SJSA1 (cell line): ENCODE data around the gene SPINK2. TPM values are rescaled to one million over a fixed set of nuclear protein-coding genes. Genes with fewer than 3 reads are reported as not detected.

Source experiments
- DNase-seq, 2 experiments: peaks; one replicate each; pipeline ENCODE4 v3.0.0-alpha.2; 2015 to 2020; ENCODE audit warnings: low spot score in 2 of 2, low read depth in 1 of 2
- H3K27ac ChIP-seq: fragments of 250-450 bp; sonication (Bioruptor Pico); 2 replicates; pipeline ENCODE4 v1.5.1; 2020; ENCODE audit warnings: mild to moderate bottlenecking, moderate library complexity
- H3K27me3 ChIP-seq: fragments of 250-450 bp; sonication (Bioruptor Pico); replicated peaks from 2 replicates; pipeline ENCODE4 v1.5.1; 2020; ENCODE audit warnings: mild to moderate bottlenecking, moderate library complexity
- H3K36me3 ChIP-seq: fragments of 250-450 bp; sonication (Bioruptor Pico); 2 replicates; pipeline ENCODE4 v1.5.1; 2020; ENCODE audit warnings: mild to moderate bottlenecking
- H3K4me1 ChIP-seq: fragments of 250-450 bp; sonication (Bioruptor Pico); replicated peaks from 2 replicates; pipeline ENCODE4 v1.6.1; 2021; ENCODE audit warnings: mild to moderate bottlenecking
- H3K4me3 ChIP-seq: fragments of 250-450 bp; sonication (Bioruptor Pico); 2 replicates; pipeline ENCODE4 v1.5.1; 2020; ENCODE audit warnings: mild to moderate bottlenecking
- H3K9me3 ChIP-seq: fragments of 250-450 bp; sonication (Bioruptor Pico); replicated peaks from 2 replicates; pipeline ENCODE4 v1.5.1; 2020; ENCODE audit warnings: mild to moderate bottlenecking
- total RNA-seq: library from RNA; depleted of rRNA; stranded (reverse); fragments of >200 nt; shearing (Covaris generic); gene quantifications from 2 replicates; pipeline ENCODE4 v1.2.3, GENCODE V29; 2014; rRNA removed

The SPINK2 gene
- not detected in 2 replicates for total RNA-seq

- no peaks in the 10 kb centered on the region for H3K36me3 ChIP-seq
- H3K27ac ChIP-seq = no peak within 1 kb of the TSS
- DNase-seq = no peak
- H3K4me3 ChIP-seq = peak within 1 kb of the TSS; percentile 19; the same call in 1 of the 2 replicates
- 0 out of 2 replicates have a peak, but pooled peaks cover 3% of the 10 kb centered on the region for H3K4me1 ChIP-seq
- no peaks in the 10 kb centered on the region; the same call in 1 of the 2 replicates for H3K9me3 ChIP-seq
- peaks cover 13% of the 10 kb centered on the region for H3K27me3 ChIP-seq
Observed at GRCh38 chr4:56821381-56822243, at the start of gene SPINK2. Gene SPINK2 (minus strand): TSS chr4:56821701. CDS start chr4:56821662, 39 bp downstream.

GRCh38 chr4:56870946-56871345, 49.4 kb upstream of the SPINK2 start:
- DNase-seq = peak in 1 of 2 experiments; percentile 34
- Histone ChIP-seq H3K4me1 (0 out of 2 replicates have a peak, but pooled peaks cover 3% of the 10 kb centered on the region), H3K27me3 (no peaks in the 10 kb centered on the region), H3K27ac (no peak overlapping the region), H3K36me3 (no peaks in the 10 kb centered on the region), H3K9me3 (no peaks in the 10 kb centered on the region), H3K4me3 (no peak overlapping the region)

- Histone ChIP-seq H3K4me1 (no peaks in the 10 kb centered on the region), H3K27me3 (no peaks in the 10 kb centered on the region)
- no peak for DNase-seq
Observed at GRCh38 chr4:56863441-56864139, 42.1 kb upstream of the SPINK2 start.

GRCh38 chr4:56861360-56861759, 39.9 kb upstream of the SPINK2 start:
- DNase-seq = no peak
- peaks cover 7% of the 10 kb centered on the region; the same call in 1 of the 2 replicates for H3K27me3 ChIP-seq
- no peak overlapping the region for H3K27ac ChIP-seq
- H3K9me3 ChIP-seq = no peaks in the 10 kb centered on the region
- H3K4me1 ChIP-seq = no peaks in the 10 kb centered on the region
- no peak overlapping the region for H3K4me3 ChIP-seq
- H3K36me3 ChIP-seq = no peaks in the 10 kb centered on the region

More at GRCh38 chr4:56863441-56864139, 42.1 kb upstream of the SPINK2 start:
- no peak overlapping the region for H3K4me3 ChIP-seq
- no peaks in the 10 kb centered on the region for H3K36me3 ChIP-seq
- no peaks in the 10 kb centered on the region for H3K9me3 ChIP-seq
- no peak overlapping the region for H3K27ac ChIP-seq

GRCh38 chr4:56860781-56861180, 39.3 kb upstream of the SPINK2 start:
- DNase-seq = no peak
- Histone ChIP-seq H3K36me3 (no peaks in the 10 kb centered on the region), H3K4me1 (no peaks in the 10 kb centered on the region), H3K27me3 (peaks cover 7% of the 10 kb centered on the region; the same call in 1 of the 2 replicates), H3K9me3 (no peaks in the 10 kb centered on the region), H3K4me3 (no peak overlapping the region), H3K27ac (no peak overlapping the region)

- no peaks in the 10 kb centered on the region for H3K9me3 ChIP-seq
- no peak for DNase-seq
Observed at GRCh38 chr4:56859841-56860240, 38.3 kb upstream of the SPINK2 start.

GRCh38 chr4:56857601-56858309, 36.3 kb upstream of the SPINK2 start:
- no peaks in the 10 kb centered on the region for H3K4me1 ChIP-seq
- no peak overlapping the region for H3K27ac ChIP-seq
- no peaks in the 10 kb centered on the region for H3K9me3 ChIP-seq
- H3K4me3 ChIP-seq = no peak overlapping the region
- H3K36me3 ChIP-seq = no peaks in the 10 kb centered on the region
- DNase-seq = no peak
- H3K27me3 ChIP-seq = peaks cover 7% of the 10 kb centered on the region; the same call in 1 of the 2 replicates

More at GRCh38 chr4:56859841-56860240, 38.3 kb upstream of the SPINK2 start:
- peaks cover 7% of the 10 kb centered on the region; the same call in 1 of the 2 replicates for H3K27me3 ChIP-seq
- H3K27ac ChIP-seq = no peak overlapping the region
- no peaks in the 10 kb centered on the region for H3K36me3 ChIP-seq
- no peaks in the 10 kb centered on the region for H3K4me1 ChIP-seq
- no peak overlapping the region for H3K4me3 ChIP-seq

GRCh38 chr4:56856656-56857055, 35.2 kb upstream of the SPINK2 start:
- no peak overlapping the region for H3K4me3 ChIP-seq
- DNase-seq = no peak
- peaks cover 7% of the 10 kb centered on the region; the same call in 1 of the 2 replicates for H3K27me3 ChIP-seq
- no peaks in the 10 kb centered on the region for H3K36me3 ChIP-seq
- no peaks in the 10 kb centered on the region for H3K9me3 ChIP-seq
- H3K27ac ChIP-seq = no peak overlapping the region
- H3K4me1 ChIP-seq = no peaks in the 10 kb centered on the region

- Histone ChIP-seq H3K27me3 (no peaks in the 10 kb centered on the region), H3K4me3 (no peak overlapping the region), H3K27ac (no peak overlapping the region), H3K9me3 (no peaks in the 10 kb centered on the region), H3K4me1 (no peaks in the 10 kb centered on the region), H3K36me3 (no peaks in the 10 kb centered on the region)
- no peak for DNase-seq
Observed at GRCh38 chr4:56850910-56851309, 29.4 kb upstream of the SPINK2 start.

- Histone ChIP-seq H3K9me3 (no peaks in the 10 kb centered on the region), H3K27ac (no peak overlapping the region), H3K27me3 (no peaks in the 10 kb centered on the region), H3K4me3 (no peak overlapping the region), H3K36me3 (no peaks in the 10 kb centered on the region), H3K4me1 (no peaks in the 10 kb centered on the region)
- DNase-seq = no peak
Observed at GRCh38 chr4:56844802-56845580, 23.5 kb upstream of the SPINK2 start.

- no peaks in the 10 kb centered on the region for H3K9me3 ChIP-seq
- no peaks in the 10 kb centered on the region for H3K4me1 ChIP-seq
- H3K27me3 ChIP-seq = no peaks in the 10 kb centered on the region
- H3K27ac ChIP-seq = no peak overlapping the region
- H3K36me3 ChIP-seq = no peaks in the 10 kb centered on the region
- H3K4me3 ChIP-seq = no peak overlapping the region
- no peak for DNase-seq
Observed at GRCh38 chr4:56843421-56843899, 22.0 kb upstream of the SPINK2 start.

- Histone ChIP-seq H3K27ac (no peak overlapping the region), H3K27me3 (no peaks in the 10 kb centered on the region), H3K4me1 (no peaks in the 10 kb centered on the region), H3K4me3 (no peak overlapping the region), H3K36me3 (no peaks in the 10 kb centered on the region), H3K9me3 (no peaks in the 10 kb centered on the region)
- no peak for DNase-seq
Observed at GRCh38 chr4:56840559-56840958, 19.1 kb upstream of the SPINK2 start.
